GM12878 (cell line): ENCODE results near the gene NUAK1. TPM values are rescaled to one million over a fixed set of nuclear protein-coding genes. Genes with fewer than 3 reads are reported as not detected.

ENCODE experiments used
- ATAC-seq: fragments of 200-7000 bp; cut with Tn5 transposase; 3 replicates; pipeline ENCODE4 v1.9.1; 2020; ENCODE audit warnings: mild to moderate bottlenecking, moderate library complexity
- BruUV-seq: library from RNA; stranded (reverse); fragments of 400-500 nt; replicated peaks from 2 replicates; lab custom pipeline; 2021; lab: Mats Ljungman, UMichigan
- CTCF ChIA-PET: fragments of 300-600 bp; sonication (Branson Sonifier 250); formaldehyde crosslinking; extraction: SDS; loops from one replicate; lab custom pipeline; 2021; ENCODE audit warnings: inconsistent platforms; lab: Yijun Ruan, JAX
- POLR2A ChIA-PET: fragments of 350-600 bp; formaldehyde crosslinking; extraction: SDS; loops from one replicate; lab custom pipeline; 2021; ENCODE audit warnings: inconsistent platforms; lab: Charles Lee
- RAD21 ChIA-PET: fragments of 300-600 bp; sonication (Branson Sonifier 250); formaldehyde crosslinking; loops from one replicate; lab custom pipeline; 2023; ENCODE audit warnings: antibody characterized with exemption; ENCODE audit not compliant: unreplicated experiment; lab: Charles Lee
- SMC1A ChIA-PET: fragments of 300-600 bp; sonication (Branson Sonifier 250); formaldehyde crosslinking; loops from one replicate; lab custom pipeline; 2023; ENCODE audit not compliant: unreplicated experiment, uncharacterized antibody; lab: Charles Lee
- DNase-seq: peaks from one replicate; pipeline ENCODE4 v3.0.0-alpha.2; 2011; ENCODE audit warnings: low read depth, low spot score
- FAIRE-seq: peaks from 3 replicates; lab custom pipeline; 2011; peaks lifted over from hg19 to GRCh38; lab: Jason Lieb, UNC
- H2AFZ ChIP-seq: 2 replicates; pipeline ENCODE4 v1.6.0; 2011; ENCODE audit warnings: low read depth, low read length, control low read depth; ENCODE audit not compliant: control insufficient read depth
- H3K27ac ChIP-seq: 2 replicates; pipeline ENCODE4 v1.5.1; 2011; ENCODE audit warnings: control low read depth; ENCODE audit not compliant: control insufficient read depth, insufficient read depth
- H3K27me3 ChIP-seq, 2 experiments: replicated peaks in 1 of 2; 2 replicates each; pipeline versions ENCODE4 v1.6.0 to v1.6.1; 2011; ENCODE audit warnings: low read length in 1 of 2; ENCODE audit not compliant: control insufficient read depth in 2 of 2, insufficient read depth in 2 of 2
- H3K36me3 ChIP-seq, 2 experiments: 2 replicates each; pipeline ENCODE4 v1.5.1; 2011; ENCODE audit warnings: low read length in 1 of 2; ENCODE audit not compliant: control insufficient read depth in 2 of 2, insufficient read depth in 2 of 2
- H3K4me1 ChIP-seq: 2 replicates; pipeline ENCODE4 v1.6.1; 2011; ENCODE audit warnings: mild to moderate bottlenecking, low read length, moderate library complexity, mixed read lengths; ENCODE audit not compliant: control insufficient read depth, insufficient read depth
- H3K4me2 ChIP-seq: 2 replicates; pipeline ENCODE4 v1.6.0; 2011; ENCODE audit warnings: control low read depth; ENCODE audit not compliant: control insufficient read depth, insufficient read depth
- H3K4me3 ChIP-seq: fragments of 200-600 bp; sonication (generic); 2 replicates; pipeline ENCODE4 v1.5.1; 2016
- H3K79me2 ChIP-seq: 2 replicates; pipeline ENCODE4 v1.6.0; 2011; ENCODE audit warnings: low read length; ENCODE audit not compliant: control insufficient read depth, insufficient read depth
- H3K9ac ChIP-seq: 2 replicates; pipeline ENCODE4 v1.8.0; 2011; ENCODE audit warnings: low read length, control low read depth, mixed read lengths; ENCODE audit not compliant: control insufficient read depth, insufficient read depth
- H3K9me3 ChIP-seq: replicated peaks from 3 replicates; pipeline ENCODE4 v1.5.1; 2011; ENCODE audit warnings: mild to moderate bottlenecking, low read length; ENCODE audit not compliant: control insufficient read depth, insufficient read depth
- H4K20me1 ChIP-seq: 2 replicates; pipeline ENCODE4 v1.6.0; 2011; ENCODE audit not compliant: control insufficient read depth, insufficient read depth
- ATF7 ChIP-seq: fragments of 450-650 bp; IDR thresholded peaks from 2 replicates; pipeline ENCODE4 v1.6.1; 2016; ENCODE audit warnings: low read depth, mild to moderate bottlenecking
- DPF2 ChIP-seq: fragments of 450-650 bp; IDR thresholded peaks from 2 replicates; pipeline ENCODE4 v1.6.1; 2017; ENCODE audit warnings: mild to moderate bottlenecking
- GABPA ChIP-seq: IDR thresholded peaks from 2 replicates; pipeline ENCODE4 v1.6.1; 2014; ENCODE audit warnings: antibody characterized with exemption, low read depth, mild to moderate bottlenecking, inconsistent platforms
- JUND ChIP-seq: IDR thresholded peaks from 2 replicates; pipeline ENCODE4 v1.6.1; 2012; ENCODE audit warnings: low read depth, mild to moderate bottlenecking, low read length, improper control_type of control experiment, moderate library complexity
- KAT2A ChIP-seq: conservative IDR thresholded peaks from 2 replicates; pipeline ENCODE4 v1.6.1; 2011; ENCODE audit warnings: low read depth, low read length; ENCODE audit not compliant: control insufficient read depth
- NFYA ChIP-seq: IDR thresholded peaks from 2 replicates; pipeline ENCODE4 v1.6.1; 2011; ENCODE audit warnings: low read depth, mild to moderate bottlenecking, low read length, improper control_type of control experiment, borderline replicate concordance
- NR2C1 ChIP-seq: fragments of 450-650 bp; IDR thresholded peaks from 2 replicates; pipeline ENCODE4 v1.6.1; 2017; ENCODE audit warnings: antibody characterized with exemption, mild to moderate bottlenecking, moderate library complexity
- POU2F2 ChIP-seq: IDR thresholded peaks from 3 replicates; pipeline ENCODE4 v1.6.1; 2011; ENCODE audit warnings: low read depth, mild to moderate bottlenecking, low read length, borderline replicate concordance
- TAF1 ChIP-seq: IDR thresholded peaks from 2 replicates; pipeline ENCODE4 v1.6.1; 2011; ENCODE audit warnings: mild to moderate bottlenecking, low read depth, low read length, borderline replicate concordance
- ZBTB4 ChIP-seq: fragments of 450-650 bp; formaldehyde crosslinking; IDR thresholded peaks from 2 replicates; pipeline ENCODE4 v1.4.0; 2022; ENCODE audit warnings: mild to moderate bottlenecking, moderate library complexity
- ZNF274 ChIP-seq: IDR thresholded peaks from one replicate; pipeline ENCODE4 v1.8.0; 2011; ENCODE audit not compliant: insufficient read length, insufficient read depth
- WGBS: methylation state at CpG from one replicate; pipeline ENCODE4 v1.1.6; 2016; ENCODE audit warnings: low lambda C conversion rate; ENCODE audit not compliant: insufficient replicate concordance, insufficient coverage; ENCODE audit errors: missing lambda C conversion rate; 5-methylcytosine and 5-hydroxymethylcytosine counted together
- in situ Hi-C: fragments of 300-500 bp; cut with MboI; formaldehyde crosslinking; loops from 9 replicates; pipeline ENCODE4 v1.14.3; 2018; ENCODE audit warnings: mixed read lengths
- intact Hi-C: fragments of 100-400 bp; cut with micrococcal nuclease; formaldehyde crosslinking; loops from one replicate; pipeline ENCODE4 v1.14.2; 2022; ENCODE audit not compliant: unreplicated experiment
- polyA plus RNA-seq, 11 experiments: library from polyadenylated mRNA; depleted of rRNA in 4 of 11; unstranded in 6 of 11; stranded (reverse) in 5 of 11; fragments of >200 nt; fragmentation: Nextera tagmentation in 4 of 11; fragmentation: Illumina TruSeq in 1 of 11; extraction: Ambion mirVana in 4 of 11; extraction: Trizol in 1 of 11; gene quantifications; 1 replicate in 1 of 11; 2 replicates in 10 of 11; pipeline versions ENCODE4 v1.2.1 to v1.2.3, GENCODE V29; 2011 to 2016; ENCODE audit warnings: inconsistent platforms in 2 of 11, missing spikeins in 2 of 11, low read depth in 1 of 11
- total RNA-seq, 4 experiments: library from RNA; depleted of rRNA in 3 of 4; stranded (reverse); fragments of >200 nt in 3 of 4; fragmentation: Illumina TruSeq in 1 of 4; extraction: Trizol in 1 of 4; gene quantifications; 2 replicates each; pipeline versions ENCODE4 v1.2.1 to v1.2.3, GENCODE V29; 2013 to 2021
- TF ChIP-seq, protein P1 (sequence below), 3 experiments: IDR thresholded peaks in 2 of 3; conservative IDR thresholded peaks in 1 of 3; 2 replicates each; pipeline ENCODE4 v1.5.1; 2011; ENCODE audit warnings: low read depth in 3 of 3, low read length in 3 of 3, mild to moderate bottlenecking in 3 of 3, control low read depth in 2 of 3, moderate library complexity in 2 of 3, inconsistent platforms in 1 of 3, mixed read lengths in 1 of 3; ENCODE audit not compliant: control insufficient read depth in 2 of 3, insufficient read depth in 1 of 3; ENCODE audit errors: extremely low read depth in 1 of 3
- TF ChIP-seq, protein P2 (sequence below): fragments of 150-350 bp; IDR thresholded peaks from 2 replicates; pipeline ENCODE4 v1.6.1; 2014; ENCODE audit warnings: mild to moderate bottlenecking, low read depth, low read length
- TF ChIP-seq, protein P3 (sequence below): fragments of 450-650 bp; formaldehyde crosslinking; IDR thresholded peaks from 2 replicates; pipeline ENCODE4 v1.5.0; 2022; ENCODE audit warnings: mild to moderate bottlenecking, missing genetic modification characterization

Gene NUAK1
- total and polyA plus RNA-seq, 10 of the 15 experiments (the other 5 are each of a cell fraction or from before 2014, with no cell fraction given): 0.03 to 0.42 (median 0.08) TPM; not detected in 2

DNA sequence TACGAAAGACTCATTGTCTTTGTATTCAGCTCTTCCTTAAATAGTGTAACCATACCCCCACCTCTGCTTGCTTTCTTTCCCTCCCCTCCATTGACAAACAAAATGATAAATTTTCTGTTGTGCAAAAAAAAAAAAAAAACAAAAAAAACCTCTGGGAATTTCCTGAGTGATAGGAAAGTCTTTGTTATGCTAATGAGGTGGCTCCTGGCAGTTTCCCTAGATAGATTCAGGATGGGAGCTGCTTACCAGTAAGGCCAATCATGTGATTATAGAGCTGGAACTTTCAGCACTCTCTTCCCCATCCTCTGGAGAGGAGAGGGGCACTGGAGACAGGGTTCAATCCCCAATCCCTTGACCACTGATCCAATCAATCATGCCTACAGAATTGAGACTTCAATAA is 120.5 kb downstream of the NUAK1 start:
- H3K36me3 ChIP-seq: no peaks in the 10 kb centered on the region
- H3K4me1 ChIP-seq: no peaks in the 10 kb centered on the region
- H3K4me2 ChIP-seq: no peak overlapping the region
- DNase-seq (no peak), ATAC-seq (no peak)
- intact Hi-C loops: no loop called here
- no peak overlapping the region for H3K4me3 ChIP-seq
- WGBS: 0% methylated on average over 1 of the region's 1 CpG
- no peak overlapping the region for H2AFZ ChIP-seq
- TF ChIP-seq, protein P1, sequence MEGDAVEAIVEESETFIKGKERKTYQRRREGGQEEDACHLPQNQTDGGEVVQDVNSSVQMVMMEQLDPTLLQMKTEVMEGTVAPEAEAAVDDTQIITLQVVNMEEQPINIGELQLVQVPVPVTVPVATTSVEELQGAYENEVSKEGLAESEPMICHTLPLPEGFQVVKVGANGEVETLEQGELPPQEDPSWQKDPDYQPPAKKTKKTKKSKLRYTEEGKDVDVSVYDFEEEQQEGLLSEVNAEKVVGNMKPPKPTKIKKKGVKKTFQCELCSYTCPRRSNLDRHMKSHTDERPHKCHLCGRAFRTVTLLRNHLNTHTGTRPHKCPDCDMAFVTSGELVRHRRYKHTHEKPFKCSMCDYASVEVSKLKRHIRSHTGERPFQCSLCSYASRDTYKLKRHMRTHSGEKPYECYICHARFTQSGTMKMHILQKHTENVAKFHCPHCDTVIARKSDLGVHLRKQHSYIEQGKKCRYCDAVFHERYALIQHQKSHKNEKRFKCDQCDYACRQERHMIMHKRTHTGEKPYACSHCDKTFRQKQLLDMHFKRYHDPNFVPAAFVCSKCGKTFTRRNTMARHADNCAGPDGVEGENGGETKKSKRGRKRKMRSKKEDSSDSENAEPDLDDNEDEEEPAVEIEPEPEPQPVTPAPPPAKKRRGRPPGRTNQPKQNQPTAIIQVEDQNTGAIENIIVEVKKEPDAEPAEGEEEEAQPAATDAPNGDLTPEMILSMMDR (IDR thresholded peaks at IDR 0.05 in 2 of 3, conservative IDR thresholded peaks at IDR 0.05 in 1 of 3; ENCODE audit: control insufficient read depth in 2 of 3, extremely low read depth in 1 of 3, insufficient read depth in 1 of 3, low read depth in 3 of 3, low read length in 3 of 3): no peak
- TF ChIP-seq NFYA (no peak), TAF1 (no peak), KAT2A (no peak), ZBTB4 (CRISPR knock-in tag) (no peak), DPF2 (no peak), NR2C1 (no peak), JUND (no peak), ATF7 (no peak), POU2F2 (no peak), ZNF274 (no peak), GABPA (no peak)
- TF ChIP-seq, protein P2, sequence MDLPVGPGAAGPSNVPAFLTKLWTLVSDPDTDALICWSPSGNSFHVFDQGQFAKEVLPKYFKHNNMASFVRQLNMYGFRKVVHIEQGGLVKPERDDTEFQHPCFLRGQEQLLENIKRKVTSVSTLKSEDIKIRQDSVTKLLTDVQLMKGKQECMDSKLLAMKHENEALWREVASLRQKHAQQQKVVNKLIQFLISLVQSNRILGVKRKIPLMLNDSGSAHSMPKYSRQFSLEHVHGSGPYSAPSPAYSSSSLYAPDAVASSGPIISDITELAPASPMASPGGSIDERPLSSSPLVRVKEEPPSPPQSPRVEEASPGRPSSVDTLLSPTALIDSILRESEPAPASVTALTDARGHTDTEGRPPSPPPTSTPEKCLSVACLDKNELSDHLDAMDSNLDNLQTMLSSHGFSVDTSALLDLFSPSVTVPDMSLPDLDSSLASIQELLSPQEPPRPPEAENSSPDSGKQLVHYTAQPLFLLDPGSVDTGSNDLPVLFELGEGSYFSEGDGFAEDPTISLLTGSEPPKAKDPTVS: no peak
- TF ChIP-seq, protein P3, sequence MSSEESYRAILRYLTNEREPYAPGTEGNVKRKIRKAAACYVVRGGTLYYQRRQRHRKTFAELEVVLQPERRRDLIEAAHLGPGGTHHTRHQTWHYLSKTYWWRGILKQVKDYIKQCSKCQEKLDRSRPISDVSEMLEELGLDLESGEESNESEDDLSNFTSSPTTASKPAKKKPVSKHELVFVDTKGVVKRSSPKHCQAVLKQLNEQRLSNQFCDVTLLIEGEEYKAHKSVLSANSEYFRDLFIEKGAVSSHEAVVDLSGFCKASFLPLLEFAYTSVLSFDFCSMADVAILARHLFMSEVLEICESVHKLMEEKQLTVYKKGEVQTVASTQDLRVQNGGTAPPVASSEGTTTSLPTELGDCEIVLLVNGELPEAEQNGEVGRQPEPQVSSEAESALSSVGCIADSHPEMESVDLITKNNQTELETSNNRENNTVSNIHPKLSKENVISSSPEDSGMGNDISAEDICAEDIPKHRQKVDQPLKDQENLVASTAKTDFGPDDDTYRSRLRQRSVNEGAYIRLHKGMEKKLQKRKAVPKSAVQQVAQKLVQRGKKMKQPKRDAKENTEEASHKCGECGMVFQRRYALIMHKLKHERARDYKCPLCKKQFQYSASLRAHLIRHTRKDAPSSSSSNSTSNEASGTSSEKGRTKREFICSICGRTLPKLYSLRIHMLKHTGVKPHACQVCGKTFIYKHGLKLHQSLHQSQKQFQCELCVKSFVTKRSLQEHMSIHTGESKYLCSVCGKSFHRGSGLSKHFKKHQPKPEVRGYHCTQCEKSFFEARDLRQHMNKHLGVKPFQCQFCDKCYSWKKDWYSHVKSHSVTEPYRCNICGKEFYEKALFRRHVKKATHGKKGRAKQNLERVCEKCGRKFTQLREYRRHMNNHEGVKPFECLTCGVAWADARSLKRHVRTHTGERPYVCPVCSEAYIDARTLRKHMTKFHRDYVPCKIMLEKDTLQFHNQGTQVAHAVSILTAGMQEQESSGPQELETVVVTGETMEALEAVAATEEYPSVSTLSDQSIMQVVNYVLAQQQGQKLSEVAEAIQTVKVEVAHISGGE (CRISPR knock-in tag): no peak
- TF ChIP-seq, all 136 proteins: peak for 0
- H4K20me1 ChIP-seq: no peaks in the 10 kb centered on the region
- RAD21 ChIA-PET: no interaction called here
- in situ Hi-C loops: no loop called here
- BruUV-seq: no TSS peak
- H3K27ac ChIP-seq: no peak overlapping the region
- no peak overlapping the region for H3K9ac ChIP-seq
- peaks cover 2% of the 10 kb centered on the region; the same call in 1 of the 3 replicates for H3K9me3 ChIP-seq
- CTCF ChIA-PET: interaction anchor here (0.8 kb wide), 1 partner anchor 140 kb away, joined by 3 read pairs; no protein-coding TSS in a partner anchor
- no peak for FAIRE-seq
- no peaks in the 10 kb centered on the region for H3K79me2 ChIP-seq
- POLR2A ChIA-PET: no interaction called here
- SMC1A ChIA-PET: interaction anchor here (0.9 kb wide), 1 partner anchor 40 kb away, joined by 5 read pairs; no protein-coding TSS in a partner anchor
- H3K27me3 ChIP-seq: no peaks in the 10 kb centered on the region
